ENCODE measurements around the gene TMEM143.

TMEM143 gene

GRCh38 chr19:48355365-48355954 is 8.3 kb downstream of the TMEM143 start:
- H3K4me1 ChIP-seq (ENCODE audit: control insufficient read depth in 2 of 2, insufficient read depth in 2 of 2, low read length in 2 of 2): no peaks in the 10 kb centered on the region
- no peaks in the 10 kb centered on the region for H3K27me3 ChIP-seq (ENCODE audit: control insufficient read depth in 2 of 2, insufficient read depth in 2 of 2, low read length in 2 of 2)
- H3K4me3 ChIP-seq (ENCODE audit: low read length in 2 of 2): no peak overlapping the region
- H3K36me3 ChIP-seq (ENCODE audit: control insufficient read depth in 2 of 2, insufficient read depth in 2 of 2, low read length in 2 of 2): no peaks in the 10 kb centered on the region
- no peak overlapping the region for H3K9ac ChIP-seq (ENCODE audit: low read depth in 1 of 2, low read length in 2 of 2)
- no peak overlapping the region for H3K27ac ChIP-seq (ENCODE audit: low read depth in 2 of 2, low read length in 2 of 2)
- H3K9me3 ChIP-seq (ENCODE audit: control insufficient read depth in 2 of 2, low read length in 2 of 2): no peaks in the 10 kb centered on the region

GRCh38 chr19:48354332-48354992 is 9.3 kb downstream of the TMEM143 start:
- no peak overlapping the region for H3K4me3 ChIP-seq (ENCODE audit: low read length in 2 of 2)
- H3K9me3 ChIP-seq (ENCODE audit: control insufficient read depth in 2 of 2, low read length in 2 of 2): no peaks in the 10 kb centered on the region
- no peak overlapping the region for H3K9ac ChIP-seq (ENCODE audit: low read depth in 1 of 2, low read length in 2 of 2)
- H3K27ac ChIP-seq (ENCODE audit: low read depth in 2 of 2, low read length in 2 of 2): no peak overlapping the region
- H3K36me3 ChIP-seq (ENCODE audit: control insufficient read depth in 2 of 2, insufficient read depth in 2 of 2, low read length in 2 of 2): no peaks in the 10 kb centered on the region
- no peaks in the 10 kb centered on the region for H3K4me1 ChIP-seq (ENCODE audit: control insufficient read depth in 2 of 2, insufficient read depth in 2 of 2, low read length in 2 of 2)
- H3K27me3 ChIP-seq (ENCODE audit: control insufficient read depth in 2 of 2, insufficient read depth in 2 of 2, low read length in 2 of 2): no peaks in the 10 kb centered on the region

- Histone ChIP-seq H3K27ac (ENCODE audit: low read depth in 2 of 2, low read length in 2 of 2) (no peak overlapping the region), H3K4me3 (ENCODE audit: low read length in 2 of 2) (no peak overlapping the region)
Observed at GRCh38 chr19:48353677-48354076, 10.1 kb downstream of the TMEM143 start.

GRCh38 chr19:48351341-48351752 is 12.4 kb downstream of the TMEM143 start:
- H3K9me3 ChIP-seq (ENCODE audit: control insufficient read depth in 2 of 2, low read length in 2 of 2): no peaks in the 10 kb centered on the region

More at GRCh38 chr19:48353677-48354076, 10.1 kb downstream of the TMEM143 start:
- Histone ChIP-seq H3K4me1 (ENCODE audit: control insufficient read depth in 2 of 2, insufficient read depth in 2 of 2, low read length in 2 of 2) (no peaks in the 10 kb centered on the region), H3K9ac (ENCODE audit: low read depth in 1 of 2, low read length in 2 of 2) (no peak overlapping the region), H3K27me3 (ENCODE audit: control insufficient read depth in 2 of 2, insufficient read depth in 2 of 2, low read length in 2 of 2) (no peaks in the 10 kb centered on the region), H3K36me3 (ENCODE audit: control insufficient read depth in 2 of 2, insufficient read depth in 2 of 2, low read length in 2 of 2) (no peaks in the 10 kb centered on the region), H3K9me3 (ENCODE audit: control insufficient read depth in 2 of 2, low read length in 2 of 2) (no peaks in the 10 kb centered on the region)

GRCh38 chr19:48350856-48351255 is 12.9 kb downstream of the TMEM143 start:
- Histone ChIP-seq H3K27me3 (ENCODE audit: control insufficient read depth in 2 of 2, insufficient read depth in 2 of 2, low read length in 2 of 2) (no peaks in the 10 kb centered on the region), H3K27ac (ENCODE audit: low read depth in 2 of 2, low read length in 2 of 2) (no peak overlapping the region), H3K4me1 (ENCODE audit: control insufficient read depth in 2 of 2, insufficient read depth in 2 of 2, low read length in 2 of 2) (no peaks in the 10 kb centered on the region), H3K4me3 (ENCODE audit: low read length in 2 of 2) (no peak overlapping the region), H3K9ac (ENCODE audit: low read depth in 1 of 2, low read length in 2 of 2) (no peak overlapping the region), H3K9me3 (ENCODE audit: control insufficient read depth in 2 of 2, low read length in 2 of 2) (no peaks in the 10 kb centered on the region), H3K36me3 (ENCODE audit: control insufficient read depth in 2 of 2, insufficient read depth in 2 of 2, low read length in 2 of 2) (no peaks in the 10 kb centered on the region)

More at GRCh38 chr19:48351341-48351752, 12.4 kb downstream of the TMEM143 start:
- Histone ChIP-seq H3K9ac (ENCODE audit: low read depth in 1 of 2, low read length in 2 of 2) (no peak overlapping the region), H3K27me3 (ENCODE audit: control insufficient read depth in 2 of 2, insufficient read depth in 2 of 2, low read length in 2 of 2) (no peaks in the 10 kb centered on the region), H3K27ac (ENCODE audit: low read depth in 2 of 2, low read length in 2 of 2) (no peak overlapping the region), H3K4me3 (ENCODE audit: low read length in 2 of 2) (no peak overlapping the region), H3K36me3 (ENCODE audit: control insufficient read depth in 2 of 2, insufficient read depth in 2 of 2, low read length in 2 of 2) (no peaks in the 10 kb centered on the region), H3K4me1 (ENCODE audit: control insufficient read depth in 2 of 2, insufficient read depth in 2 of 2, low read length in 2 of 2) (no peaks in the 10 kb centered on the region)

- H3K4me3 ChIP-seq (ENCODE audit: low read length in 2 of 2): no peak overlapping the region
Observed at GRCh38 chr19:48348737-48349136, 15.0 kb downstream of the TMEM143 start.

GRCh38 chr19:48348045-48348444 is 15.7 kb downstream of the TMEM143 start:
- no peaks in the 10 kb centered on the region for H3K36me3 ChIP-seq (ENCODE audit: control insufficient read depth in 2 of 2, insufficient read depth in 2 of 2, low read length in 2 of 2)
- no peak overlapping the region for H3K4me3 ChIP-seq (ENCODE audit: low read length in 2 of 2)
- no peak overlapping the region for H3K27ac ChIP-seq (ENCODE audit: low read depth in 2 of 2, low read length in 2 of 2)
- H3K27me3 ChIP-seq (ENCODE audit: control insufficient read depth in 2 of 2, insufficient read depth in 2 of 2, low read length in 2 of 2): no peaks in the 10 kb centered on the region
- no peaks in the 10 kb centered on the region for H3K4me1 ChIP-seq (ENCODE audit: control insufficient read depth in 2 of 2, insufficient read depth in 2 of 2, low read length in 2 of 2)
- no peak overlapping the region for H3K9ac ChIP-seq (ENCODE audit: low read depth in 1 of 2, low read length in 2 of 2)
- H3K9me3 ChIP-seq (ENCODE audit: control insufficient read depth in 2 of 2, low read length in 2 of 2): no peaks in the 10 kb centered on the region

More at GRCh38 chr19:48348737-48349136, 15.0 kb downstream of the TMEM143 start:
- Histone ChIP-seq H3K27ac (ENCODE audit: low read depth in 2 of 2, low read length in 2 of 2) (no peak overlapping the region), H3K27me3 (ENCODE audit: control insufficient read depth in 2 of 2, insufficient read depth in 2 of 2, low read length in 2 of 2) (no peaks in the 10 kb centered on the region), H3K9me3 (ENCODE audit: control insufficient read depth in 2 of 2, low read length in 2 of 2) (no peaks in the 10 kb centered on the region), H3K4me1 (ENCODE audit: control insufficient read depth in 2 of 2, insufficient read depth in 2 of 2, low read length in 2 of 2) (no peaks in the 10 kb centered on the region), H3K9ac (ENCODE audit: low read depth in 1 of 2, low read length in 2 of 2) (no peak overlapping the region), H3K36me3 (ENCODE audit: control insufficient read depth in 2 of 2, insufficient read depth in 2 of 2, low read length in 2 of 2) (no peaks in the 10 kb centered on the region)

GRCh38 chr19:48346191-48346590 is 17.5 kb downstream of the TMEM143 start:
- Histone ChIP-seq H3K36me3 (ENCODE audit: control insufficient read depth in 2 of 2, insufficient read depth in 2 of 2, low read length in 2 of 2) (no peaks in the 10 kb centered on the region), H3K9me3 (ENCODE audit: control insufficient read depth in 2 of 2, low read length in 2 of 2) (no peaks in the 10 kb centered on the region), H3K4me3 (ENCODE audit: low read length in 2 of 2) (no peak overlapping the region), H3K4me1 (ENCODE audit: control insufficient read depth in 2 of 2, insufficient read depth in 2 of 2, low read length in 2 of 2) (no peaks in the 10 kb centered on the region), H3K27ac (ENCODE audit: low read depth in 2 of 2, low read length in 2 of 2) (no peak overlapping the region), H3K27me3 (ENCODE audit: control insufficient read depth in 2 of 2, insufficient read depth in 2 of 2, low read length in 2 of 2) (no peaks in the 10 kb centered on the region), H3K9ac (ENCODE audit: low read depth in 1 of 2, low read length in 2 of 2) (no peak overlapping the region)

- Histone ChIP-seq H3K9ac (ENCODE audit: low read depth in 1 of 2, low read length in 2 of 2) (no peak overlapping the region), H3K4me3 (ENCODE audit: low read length in 2 of 2) (no peak overlapping the region), H3K27ac (ENCODE audit: low read depth in 2 of 2, low read length in 2 of 2) (no peak overlapping the region), H3K27me3 (ENCODE audit: control insufficient read depth in 2 of 2, insufficient read depth in 2 of 2, low read length in 2 of 2) (no peaks in the 10 kb centered on the region), H3K36me3 (ENCODE audit: control insufficient read depth in 2 of 2, insufficient read depth in 2 of 2, low read length in 2 of 2) (no peaks in the 10 kb centered on the region), H3K4me1 (ENCODE audit: control insufficient read depth in 2 of 2, insufficient read depth in 2 of 2, low read length in 2 of 2) (no peaks in the 10 kb centered on the region), H3K9me3 (ENCODE audit: control insufficient read depth in 2 of 2, low read length in 2 of 2) (no peaks in the 10 kb centered on the region)
Observed at GRCh38 chr19:48344892-48345291, 18.8 kb downstream of the TMEM143 start.

- Histone ChIP-seq H3K27me3 (ENCODE audit: control insufficient read depth in 2 of 2, insufficient read depth in 2 of 2, low read length in 2 of 2) (no peaks in the 10 kb centered on the region), H3K9me3 (ENCODE audit: control insufficient read depth in 2 of 2, low read length in 2 of 2) (no peaks in the 10 kb centered on the region), H3K36me3 (ENCODE audit: control insufficient read depth in 2 of 2, insufficient read depth in 2 of 2, low read length in 2 of 2) (no peaks in the 10 kb centered on the region), H3K4me3 (ENCODE audit: low read length in 2 of 2) (no peak overlapping the region), H3K4me1 (ENCODE audit: control insufficient read depth in 2 of 2, insufficient read depth in 2 of 2, low read length in 2 of 2) (no peaks in the 10 kb centered on the region), H3K9ac (ENCODE audit: low read depth in 1 of 2, low read length in 2 of 2) (no peak overlapping the region), H3K27ac (ENCODE audit: low read depth in 2 of 2, low read length in 2 of 2) (no peak overlapping the region)
Observed at GRCh38 chr19:48342841-48343540, 20.7 kb downstream of the TMEM143 start.

Data from mucosa of rectum (tissue), 2 donors.